T-helper 9 cell (primary cell): ENCODE results near the gene HENMT1.
"Not testable (repeated sequence)": the region's sequence is repeated elsewhere in the genome, so short reads cannot be mapped to it uniquely, and the experiment has no call there.

Experiments
- DNase-seq: peaks from one replicate; pipeline ENCODE4 v3.0.0-alpha.2; 2020

The HENMT1 gene

DNA sequence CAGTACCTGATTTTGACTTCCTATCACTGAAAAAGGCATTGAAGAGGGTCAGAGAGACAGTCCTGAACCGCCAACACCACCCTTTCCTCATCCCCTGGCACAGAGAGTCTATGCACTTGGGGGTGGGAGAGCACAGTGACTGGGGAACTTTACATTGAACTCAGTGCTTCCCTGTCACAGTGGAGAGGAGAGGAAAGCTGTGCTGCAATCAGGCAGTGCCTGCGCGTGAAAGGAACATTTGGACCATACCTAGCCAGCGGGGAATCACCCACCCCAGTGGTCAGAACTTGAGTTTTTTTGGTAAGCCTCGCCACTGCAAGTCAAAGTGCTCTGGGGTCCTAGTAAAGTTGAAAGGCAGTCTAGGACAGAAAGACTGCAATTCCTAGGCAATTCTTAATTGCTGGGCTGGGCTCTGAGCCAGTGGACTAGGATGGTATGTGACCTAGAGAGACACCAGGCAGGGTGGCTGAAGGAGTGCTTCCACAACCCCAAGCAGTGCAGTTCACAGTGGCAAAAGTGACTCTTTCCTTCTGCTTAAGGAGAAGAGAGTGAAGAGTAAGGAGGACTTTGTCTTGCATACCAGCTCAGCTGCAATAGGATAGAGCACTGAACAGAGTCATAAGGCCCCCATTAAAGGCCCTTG, 9.4 kb upstream of the HENMT1 start:
- no peak for DNase-seq

- DNase-seq: no peak
Observed at GRCh38 chr1:108669679-108670078, 8.8 kb upstream of the HENMT1 start.

- DNase-seq: no peak
Observed at GRCh38 chr1:108668777-108669176, 7.9 kb upstream of the HENMT1 start.

DNA sequence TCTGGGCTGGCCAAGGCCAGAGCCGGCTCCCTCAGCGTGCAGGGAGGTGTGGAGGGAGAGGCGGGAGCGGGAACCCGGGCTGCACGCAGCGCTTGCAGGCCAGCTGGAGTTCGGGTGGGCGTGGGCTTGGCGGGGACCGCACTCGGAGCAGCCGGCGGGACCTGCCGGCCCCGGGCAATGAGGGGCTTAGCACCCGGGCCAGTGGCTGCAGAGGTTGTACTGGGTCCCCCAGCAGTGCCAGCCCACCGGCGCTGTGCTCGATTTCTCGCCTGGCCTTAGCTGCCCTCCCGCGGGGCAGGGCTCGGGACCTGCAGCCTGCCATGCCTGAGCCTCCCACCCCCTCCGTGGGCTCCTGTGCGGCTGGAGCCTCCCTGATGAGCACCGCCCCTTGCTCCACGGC, 6.5 kb upstream of the HENMT1 start:
- DNase-seq: not testable (repeated sequence)

GRCh38 chr1:108665771-108666170, 4.9 kb upstream of the HENMT1 start:
- no peak for DNase-seq

DNA sequence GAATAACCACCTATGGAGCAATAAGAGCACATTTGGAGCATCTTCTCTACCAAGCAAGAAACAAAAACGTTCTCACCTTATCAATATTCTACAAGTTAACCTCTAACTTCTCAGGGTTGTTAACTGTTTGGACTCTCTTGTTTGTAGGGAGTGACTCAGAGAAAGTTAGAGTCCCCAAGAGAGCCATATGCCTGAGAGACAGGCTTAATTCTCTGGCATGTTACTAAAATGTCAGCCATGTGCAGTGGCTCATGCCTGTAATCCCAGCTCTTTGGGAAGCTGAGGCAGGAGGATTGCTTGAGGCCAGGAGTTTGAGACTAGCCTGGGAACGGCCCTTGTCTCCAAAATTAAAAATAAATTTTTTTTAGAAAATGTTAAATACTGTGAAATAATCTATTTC, 4.2 kb upstream of the HENMT1 start:
- DNase-seq: no peak

- no peak for DNase-seq
Observed at GRCh38 chr1:108664481-108664880, 3.6 kb upstream of the HENMT1 start.

DNA sequence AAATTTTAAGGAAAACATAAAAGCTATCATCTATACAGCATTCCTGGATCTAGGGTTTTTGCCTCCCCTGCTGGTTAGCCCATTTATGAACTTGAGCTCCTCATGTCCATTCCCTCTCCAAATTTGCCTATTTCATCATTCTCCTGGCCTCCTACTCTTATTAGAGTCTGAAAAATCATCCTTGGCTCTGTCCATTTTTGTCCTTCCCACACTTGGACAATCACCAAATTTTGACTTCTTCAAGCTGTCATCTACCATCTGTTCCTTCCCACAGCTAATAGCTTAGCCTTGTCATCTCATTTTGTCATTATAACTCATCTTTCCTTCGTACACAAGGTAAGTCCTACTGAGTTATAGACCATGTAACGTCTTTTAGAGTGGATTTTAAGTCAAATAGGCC, 2.2 kb upstream of the HENMT1 start:
- no peak for DNase-seq

GRCh38 chr1:108657356-108658080, 3.4 kb downstream of the HENMT1 start:
- DNase-seq: no peak

GRCh38 chr1:108653431-108654105, 7.3 kb downstream of the HENMT1 start:
- no peak for DNase-seq

GRCh38 chr1:108646648-108647269, 14.1 kb downstream of the HENMT1 start:
- peak; percentile 62 for DNase-seq

DNA sequence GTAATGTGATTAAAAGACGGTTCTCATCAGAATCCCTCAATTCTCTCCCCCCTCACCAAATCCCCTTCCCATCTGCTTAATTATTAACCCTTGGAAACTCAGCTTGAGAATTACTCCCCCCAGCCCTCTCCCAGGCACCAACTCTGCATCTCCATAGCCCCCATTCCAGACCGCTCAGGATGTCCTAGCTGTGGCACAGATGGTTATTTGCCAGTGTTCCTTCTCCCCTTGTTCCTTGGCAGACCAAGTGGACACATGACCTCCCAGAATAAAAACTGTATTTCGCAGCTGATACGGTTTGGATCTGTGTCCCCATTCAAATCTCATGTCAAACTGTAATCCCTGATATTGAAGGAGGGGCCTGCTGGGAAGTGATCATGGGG, 14.6 kb downstream of the HENMT1 start:
- DNase-seq: no peak

DNA sequence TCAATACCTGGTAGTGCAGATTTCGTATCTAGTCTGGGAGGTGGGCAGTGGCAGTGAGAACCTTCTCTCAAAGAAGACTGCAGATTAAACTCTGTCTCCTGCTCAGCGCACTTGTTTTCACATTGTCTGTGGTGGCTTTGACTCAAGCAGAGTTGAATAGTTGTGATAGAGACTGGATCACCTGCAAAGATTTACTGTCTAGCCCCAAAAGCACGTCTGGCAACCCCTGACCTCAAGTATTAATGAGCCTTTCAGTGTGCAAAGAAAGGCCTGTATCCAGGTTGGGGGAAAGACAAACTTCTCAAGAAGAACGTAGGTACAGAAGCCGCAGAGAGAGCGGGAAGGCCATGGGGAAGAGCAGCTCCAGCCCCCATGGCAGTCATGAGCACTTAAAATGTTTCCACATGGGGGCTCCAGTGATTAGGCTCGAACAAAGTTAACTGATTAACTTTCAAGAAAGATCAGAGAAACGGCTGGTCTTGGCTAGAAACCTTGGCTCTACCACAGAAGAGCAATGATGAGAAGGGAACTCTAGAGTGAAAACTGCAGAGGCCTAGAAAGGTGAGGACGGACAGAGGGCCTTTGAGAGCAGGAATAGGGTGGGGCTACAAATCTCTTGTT, 15.2 kb downstream of the HENMT1 start:
- DNase-seq: no peak

DNA sequence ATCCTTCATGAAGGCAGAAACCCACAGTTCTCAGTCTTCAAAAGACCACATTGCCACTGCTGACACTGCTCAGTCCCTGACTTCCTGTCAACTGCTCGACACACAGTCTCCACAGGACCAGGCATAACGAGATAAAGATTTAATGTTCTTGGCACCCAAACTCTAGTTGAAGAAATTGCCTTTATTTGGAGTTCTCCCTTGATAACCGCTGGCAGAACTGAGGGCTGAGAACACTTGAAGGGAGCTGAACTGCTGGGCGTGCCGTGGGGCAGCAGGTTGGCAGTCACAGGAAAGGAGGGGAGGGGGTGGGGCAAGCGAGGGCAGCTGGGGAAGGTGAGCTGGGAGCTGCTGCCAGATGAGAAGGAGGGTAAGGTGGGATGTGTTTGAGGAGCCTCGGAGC, 15.9 kb downstream of the HENMT1 start:
- peak; percentile 11 for DNase-seq

DNA sequence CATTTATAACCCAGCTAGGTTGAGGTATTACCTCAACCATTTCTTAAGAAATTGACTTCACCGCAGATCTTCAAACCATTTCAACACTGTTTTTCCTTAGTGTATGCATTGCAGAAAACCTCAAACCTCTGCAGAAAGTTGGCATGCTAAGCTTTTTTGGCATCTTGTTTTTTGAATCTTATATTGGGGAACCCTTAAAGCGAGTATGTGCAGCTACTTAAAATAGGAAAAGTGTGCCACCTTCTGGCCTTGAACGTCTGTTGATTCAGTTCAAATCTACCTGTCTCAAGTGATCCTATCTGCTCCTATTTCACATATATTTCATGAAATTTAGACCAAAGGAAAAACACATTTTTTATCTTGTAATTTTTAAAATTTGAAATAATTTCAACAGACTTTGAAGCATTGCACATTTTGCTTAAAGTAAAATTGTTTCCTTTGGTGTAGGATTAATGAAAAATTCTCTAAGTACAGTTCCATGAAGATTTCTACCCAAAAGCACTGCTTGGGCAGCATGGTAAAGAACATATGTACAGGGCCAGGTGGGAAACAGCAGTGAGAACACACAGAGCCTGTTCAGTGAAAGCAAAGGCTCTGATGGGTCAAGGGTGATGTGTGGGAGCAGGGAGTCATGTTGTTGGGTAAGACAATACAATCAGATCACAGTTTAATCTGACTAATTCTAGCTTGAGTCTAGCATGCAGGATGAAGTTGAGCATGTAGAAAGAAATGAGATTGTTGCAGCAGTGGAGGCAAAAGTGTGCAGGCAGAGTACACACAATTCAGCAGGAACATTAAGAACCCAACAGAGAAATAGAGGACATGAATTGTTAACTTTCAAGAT, 17.2 kb downstream of the HENMT1 start:
- DNase-seq: peak; percentile 27

GRCh38 chr1:108640863-108641262, 20.0 kb downstream of the HENMT1 start:
- DNase-seq: not testable (repeated sequence)

- DNase-seq: no peak
Observed at GRCh38 chr1:108639899-108640560, 20.9 kb downstream of the HENMT1 start.

DNA sequence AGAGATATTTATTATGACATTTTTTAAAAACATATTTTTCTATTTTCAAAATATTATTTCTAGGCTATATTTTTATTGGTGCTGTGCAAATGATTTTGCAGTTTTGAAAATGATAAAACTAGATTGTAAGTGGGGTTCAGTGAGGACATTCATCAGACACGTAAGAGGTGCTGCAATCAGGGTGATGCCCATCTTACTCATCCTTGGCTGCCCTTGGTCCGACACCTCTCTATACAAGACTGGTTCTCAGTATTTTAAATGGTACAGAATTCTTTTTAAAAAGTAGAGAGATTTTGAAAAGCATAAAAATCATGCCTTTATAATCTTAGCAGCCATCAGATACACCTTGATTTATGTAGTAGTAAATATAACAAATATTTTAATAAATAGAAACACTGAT, 24.0 kb downstream of the HENMT1 start:
- no peak for DNase-seq

DNA sequence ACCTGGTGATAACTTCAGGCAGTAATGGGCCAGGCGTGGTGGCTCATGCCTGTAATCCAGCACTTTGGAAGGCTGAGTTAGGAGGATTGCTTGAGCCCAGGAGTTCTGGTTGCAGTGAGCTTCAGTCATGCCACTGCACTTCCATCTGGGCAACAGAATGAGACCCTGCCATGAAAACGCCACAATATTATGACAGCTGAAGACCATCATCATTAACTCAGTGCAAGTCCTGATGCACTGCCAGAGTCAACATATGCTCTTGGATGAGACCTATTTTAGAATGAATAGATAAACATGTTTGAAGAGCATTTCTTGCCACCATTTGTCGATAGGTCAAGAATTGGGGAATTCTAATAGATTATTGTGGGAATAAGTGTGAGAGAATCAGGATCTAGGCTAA, 26.4 kb downstream of the HENMT1 start:
- no peak for DNase-seq

GRCh38 chr1:108628665-108629064, 32.2 kb downstream of the HENMT1 start:
- no peak for DNase-seq

- no peak for DNase-seq
Observed at GRCh38 chr1:108627951-108628350, 32.9 kb downstream of the HENMT1 start.

GRCh38 chr1:108627256-108627655, 33.6 kb downstream of the HENMT1 start:
- DNase-seq: no peak
